Naive thymus-derived CD4-positive, alpha-beta T cell (primary cell): ENCODE measurements around the gene NRG3. TPM values are rescaled to one million over a fixed set of nuclear protein-coding genes. Genes with fewer than 3 reads are reported as not detected.

Experiments used
- ATAC-seq: fragments of 150-1000 bp; cut with Tn5 transposase; 2 replicates; pipeline ENCODE4 v1.10.0; 2021; ENCODE audit warnings: mild to moderate bottlenecking, moderate library complexity
- CTCF ChIA-PET: fragments of 350-600 bp; sonication (Branson Sonifier 250); formaldehyde crosslinking; loops from one replicate; lab custom pipeline; 2021; ENCODE audit warnings: antibody characterized with exemption; lab: Charles Lee
- POLR2A ChIA-PET: fragments of 350-600 bp; sonication (Branson Sonifier 250); formaldehyde crosslinking; loops from one replicate; lab custom pipeline; 2021; ENCODE audit warnings: antibody characterized with exemption, inconsistent platforms; lab: Charles Lee
- DNase-seq, 9 donors: peaks; one replicate each; pipeline versions ENCODE4 v3.0.0 to v3.0.0-alpha.2; 2020 to 2022; ENCODE audit warnings: mixed read lengths in 1 of 9
- H3K27ac ChIP-seq: one replicate; pipeline ENCODE4 v1.7.0; 2013; ENCODE audit warnings: mild to moderate bottlenecking, low read depth, low read length, moderate library complexity
- H3K27me3 ChIP-seq, 2 donors: one replicate each; pipeline ENCODE4 v1.7.0; 2013; ENCODE audit warnings: low read length in 2 of 2, mild to moderate bottlenecking in 2 of 2, moderate library complexity in 2 of 2; ENCODE audit not compliant: control insufficient read depth in 2 of 2, insufficient read depth in 2 of 2
- H3K36me3 ChIP-seq, 3 experiments: 1 replicate in 2 of 3; 2 replicates in 1 of 3; pipeline ENCODE4 v1.7.0; 2013; ENCODE audit warnings: low read length in 3 of 3, mild to moderate bottlenecking in 3 of 3, moderate library complexity in 1 of 3; ENCODE audit not compliant: insufficient read depth in 3 of 3, control insufficient read depth in 2 of 3
- H3K4me1 ChIP-seq, 2 donors: one replicate each; pipeline ENCODE4 v1.7.0; 2013; ENCODE audit warnings: low read length in 2 of 2, mild to moderate bottlenecking in 2 of 2, moderate library complexity in 1 of 2; ENCODE audit not compliant: control insufficient read depth in 2 of 2, insufficient read depth in 2 of 2
- H3K4me3 ChIP-seq: 2 replicates; pipeline ENCODE4 v1.7.0; 2013; ENCODE audit warnings: mild to moderate bottlenecking, low read length
- H3K9me3 ChIP-seq, 3 experiments: 1 replicate in 2 of 3; 2 replicates in 1 of 3; pipeline ENCODE4 v1.7.0; 2013; ENCODE audit warnings: low read length in 3 of 3; ENCODE audit not compliant: control insufficient read depth in 2 of 3
- H3K27ac Mint-ChIP-seq, 9 donors: one replicate each; pipeline ENCODE4 v1.8.0; 2020 to 2022; ENCODE audit warnings: mixed read lengths in 9 of 9, mild to moderate bottlenecking in 8 of 9, moderate library complexity in 5 of 9, inconsistent platforms in 2 of 9
- H3K27me3 Mint-ChIP-seq, 5 donors: one replicate each; pipeline ENCODE4 v1.8.0; 2021 to 2022; ENCODE audit warnings: mixed read lengths in 5 of 5, mild to moderate bottlenecking in 1 of 5
- H3K36me3 Mint-ChIP-seq, 5 donors: one replicate each; pipeline ENCODE4 v1.8.0; 2020 to 2022; ENCODE audit warnings: mixed read lengths in 5 of 5, mild to moderate bottlenecking in 3 of 5, inconsistent platforms in 1 of 5
- H3K4me1 Mint-ChIP-seq, 7 donors: one replicate each; pipeline ENCODE4 v1.8.0; 2020 to 2022; ENCODE audit warnings: mixed read lengths in 7 of 7, mild to moderate bottlenecking in 3 of 7, inconsistent platforms in 1 of 7
- H3K4me3 Mint-ChIP-seq, 10 donors: one replicate each; pipeline ENCODE4 v1.8.0; 2020 to 2022; ENCODE audit warnings: mild to moderate bottlenecking in 10 of 10, mixed read lengths in 10 of 10, moderate library complexity in 6 of 10, inconsistent platforms in 2 of 10
- H3K9me3 Mint-ChIP-seq, 11 donors: one replicate each; pipeline ENCODE4 v1.8.0; 2020 to 2022; ENCODE audit warnings: mixed read lengths in 11 of 11, mild to moderate bottlenecking in 4 of 11, inconsistent platforms in 1 of 11, moderate library complexity in 1 of 11
- intact Hi-C, 2 donors: fragments of 100-400 bp; cut with micrococcal nuclease; formaldehyde crosslinking; loops; one replicate each; pipeline ENCODE4 v1.15.1; 2023
- polyA plus RNA-seq, 2 donors: library from polyadenylated mRNA; unstranded; fragments of 300-500 nt; fragmentation: Illumina TruSeq; gene quantifications; one replicate each; pipeline ENCODE4 v1.2.3, GENCODE V29; 2021
- total RNA-seq, 6 experiments: library from RNA in 5 of 6; stranded (reverse) in 5 of 6; gene quantifications; 1 replicate in 5 of 6; 2 replicates in 1 of 6; pipeline ENCODE4 v1.2.3 and lab custom pipeline; 2021 to 2026

Gene NRG3
- total and polyA plus RNA-seq, 7 experiments from 2014 or later, result not detected

DNA sequence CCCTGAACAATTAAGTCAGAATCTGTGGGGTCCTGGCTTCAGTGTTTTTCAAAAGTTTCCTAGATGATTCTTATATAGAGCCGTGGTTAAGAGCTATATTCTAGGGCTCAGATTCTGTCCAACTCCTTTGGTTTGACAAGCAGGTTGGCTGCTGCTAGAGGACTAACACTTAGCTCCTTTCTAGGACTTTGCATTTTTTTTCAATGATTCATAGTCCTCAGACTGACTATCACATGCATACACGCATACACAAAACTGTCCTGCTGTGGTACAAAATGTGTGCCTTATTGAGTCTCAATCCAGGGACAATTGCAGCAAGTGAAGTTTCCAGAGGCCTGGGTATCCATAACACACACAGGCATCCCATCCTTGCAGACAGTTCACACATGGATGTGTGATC is 392.0 kb downstream of the NRG3 start:
- no peaks in the 10 kb centered on the region for H3K4me1 ChIP-seq
- POLR2A ChIA-PET, result no interaction called here

DNA sequence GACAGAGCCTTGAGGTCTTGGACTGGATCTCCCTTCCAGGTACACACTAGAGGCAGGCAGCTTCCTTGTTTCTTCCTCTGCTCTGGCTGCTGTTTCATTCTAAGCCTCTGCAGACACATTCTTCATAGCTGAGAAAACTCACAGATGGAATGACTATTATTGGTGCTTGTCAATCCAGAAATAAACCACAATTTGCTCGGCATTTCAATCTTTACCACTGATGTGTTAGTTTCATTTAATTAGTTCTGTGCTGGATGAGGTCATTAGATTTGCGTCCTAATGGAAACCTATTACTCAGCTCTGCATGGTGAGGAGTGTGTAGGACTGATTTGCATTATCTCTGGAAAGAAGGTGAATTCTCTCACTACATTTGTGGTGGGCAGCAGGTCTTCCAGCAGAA is 392.5 kb downstream of the NRG3 start:
- H3K4me3 ChIP-seq, result no peak overlapping the region
- Mint-ChIP-seq H3K9me3 (peaks cover 0 to 21% (median 2%) of the 10 kb centered on the region in 11 donors), H3K27ac (no peak overlapping the region), H3K4me3 (no peak overlapping the region), H3K4me1 (no peaks in the 10 kb centered on the region), H3K27me3 (no peaks in the 10 kb centered on the region), H3K36me3 (no peaks in the 10 kb centered on the region)
- H3K27ac ChIP-seq, result no peak overlapping the region
- no peaks in the 10 kb centered on the region for H3K36me3 ChIP-seq
- no peak for DNase-seq
- H3K4me1 ChIP-seq, result no peaks in the 10 kb centered on the region
- ChIA-PET POLR2A (no interaction called here), CTCF (no interaction called here)
- H3K27me3 ChIP-seq, result no peaks in the 10 kb centered on the region
- H3K9me3 ChIP-seq, result no peaks in the 10 kb centered on the region
- no peak for ATAC-seq
- intact Hi-C loops, result no loop called here

More for the DNA sequence above, 392.0 kb downstream of the NRG3 start:
- Histone ChIP-seq H3K4me3 (no peak overlapping the region), H3K36me3 (no peaks in the 10 kb centered on the region), H3K27me3 (no peaks in the 10 kb centered on the region), H3K9me3 (no peaks in the 10 kb centered on the region), H3K27ac (no peak overlapping the region)
- CTCF ChIA-PET, result no interaction called here
- H3K4me1 Mint-ChIP-seq, result no peaks in the 10 kb centered on the region
- no peaks in the 10 kb centered on the region for H3K27me3 Mint-ChIP-seq
- DNase-seq (no peak), ATAC-seq (no peak)
- no peaks in the 10 kb centered on the region for H3K36me3 Mint-ChIP-seq
- H3K9me3 Mint-ChIP-seq, result peaks cover 0 to 21% (median 3%) of the 10 kb centered on the region in 11 donors
- no peak overlapping the region for H3K27ac Mint-ChIP-seq
- no peak overlapping the region for H3K4me3 Mint-ChIP-seq
- intact Hi-C loops, result no loop called here

DNA sequence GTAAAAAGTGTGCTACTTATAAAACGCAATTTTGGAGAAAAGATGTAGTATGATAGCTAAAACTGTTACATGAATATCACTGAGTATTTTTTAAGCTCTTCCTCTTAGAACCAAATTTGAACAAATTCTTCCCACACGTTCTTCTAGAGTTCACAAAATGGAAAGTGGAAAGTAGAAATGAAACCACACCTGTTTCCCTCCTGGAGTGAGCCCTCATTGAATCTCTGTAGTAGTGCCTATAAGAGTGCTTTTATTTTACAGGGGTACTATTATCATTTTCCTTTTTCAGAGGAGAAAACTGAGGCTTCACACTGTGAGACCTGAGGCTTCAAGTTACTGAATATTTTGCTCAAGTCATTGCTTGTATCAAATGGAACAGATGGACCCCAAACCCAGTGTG is 393.0 kb downstream of the NRG3 start:
- intact Hi-C loops, result no loop called here
- CTCF ChIA-PET, result no interaction called here
- no peaks in the 10 kb centered on the region for H3K36me3 Mint-ChIP-seq

DNA sequence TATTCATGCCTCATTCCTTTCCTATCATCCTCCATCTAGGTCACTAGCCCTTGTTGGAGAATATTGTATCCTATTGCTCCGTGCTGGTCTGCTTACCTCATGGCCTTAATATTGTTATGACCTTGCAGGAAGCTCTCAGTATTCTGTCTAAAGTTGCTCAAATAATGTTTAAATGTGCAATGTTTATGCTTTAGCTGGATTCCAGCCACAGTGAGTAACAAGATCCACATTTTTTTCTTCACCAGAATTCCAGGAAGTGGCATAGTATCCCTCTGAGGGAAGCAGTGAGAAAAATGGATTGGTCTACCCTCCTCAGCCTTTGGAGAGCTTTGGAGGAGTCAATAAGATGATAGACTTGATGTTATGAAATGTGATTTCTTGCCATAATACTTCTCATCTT is 402.6 kb downstream of the NRG3 start:
- H3K4me1 ChIP-seq, result no peaks in the 10 kb centered on the region
- Mint-ChIP-seq H3K4me3 (no peak overlapping the region), H3K9me3 (peaks cover 0 to 8% (median 0%) of the 10 kb centered on the region in 11 donors), H3K27ac (no peak overlapping the region), H3K36me3 (peaks cover 0 to 4% (median 0%) of the 10 kb centered on the region in 5 donors), H3K27me3 (no peaks in the 10 kb centered on the region), H3K4me1 (no peaks in the 10 kb centered on the region)
- H3K9me3 ChIP-seq, result no peaks in the 10 kb centered on the region
- H3K4me3 ChIP-seq, result no peak overlapping the region
- CTCF ChIA-PET, result no interaction called here
- intact Hi-C loops, result no loop called here
- no peaks in the 10 kb centered on the region for H3K36me3 ChIP-seq
- ATAC-seq, result no peak
- H3K27ac ChIP-seq, result no peak overlapping the region
- DNase-seq, result no peak
- H3K27me3 ChIP-seq, result no peaks in the 10 kb centered on the region
- POLR2A ChIA-PET, result no interaction called here

More for the DNA sequence above, 393.0 kb downstream of the NRG3 start:
- no peak overlapping the region for H3K4me3 Mint-ChIP-seq
- POLR2A ChIA-PET, result no interaction called here
- Histone ChIP-seq H3K36me3 (no peaks in the 10 kb centered on the region), H3K9me3 (no peaks in the 10 kb centered on the region), H3K27me3 (no peaks in the 10 kb centered on the region), H3K27ac (no peak overlapping the region), H3K4me3 (no peak overlapping the region), H3K4me1 (no peaks in the 10 kb centered on the region)
- H3K27me3 Mint-ChIP-seq, result no peaks in the 10 kb centered on the region
- H3K27ac Mint-ChIP-seq, result no peak overlapping the region
- H3K9me3 Mint-ChIP-seq, result peaks cover 0 to 23% (median 2%) of the 10 kb centered on the region in 11 donors
- no peaks in the 10 kb centered on the region for H3K4me1 Mint-ChIP-seq
- DNase-seq (no peak), ATAC-seq (no peak)

DNA sequence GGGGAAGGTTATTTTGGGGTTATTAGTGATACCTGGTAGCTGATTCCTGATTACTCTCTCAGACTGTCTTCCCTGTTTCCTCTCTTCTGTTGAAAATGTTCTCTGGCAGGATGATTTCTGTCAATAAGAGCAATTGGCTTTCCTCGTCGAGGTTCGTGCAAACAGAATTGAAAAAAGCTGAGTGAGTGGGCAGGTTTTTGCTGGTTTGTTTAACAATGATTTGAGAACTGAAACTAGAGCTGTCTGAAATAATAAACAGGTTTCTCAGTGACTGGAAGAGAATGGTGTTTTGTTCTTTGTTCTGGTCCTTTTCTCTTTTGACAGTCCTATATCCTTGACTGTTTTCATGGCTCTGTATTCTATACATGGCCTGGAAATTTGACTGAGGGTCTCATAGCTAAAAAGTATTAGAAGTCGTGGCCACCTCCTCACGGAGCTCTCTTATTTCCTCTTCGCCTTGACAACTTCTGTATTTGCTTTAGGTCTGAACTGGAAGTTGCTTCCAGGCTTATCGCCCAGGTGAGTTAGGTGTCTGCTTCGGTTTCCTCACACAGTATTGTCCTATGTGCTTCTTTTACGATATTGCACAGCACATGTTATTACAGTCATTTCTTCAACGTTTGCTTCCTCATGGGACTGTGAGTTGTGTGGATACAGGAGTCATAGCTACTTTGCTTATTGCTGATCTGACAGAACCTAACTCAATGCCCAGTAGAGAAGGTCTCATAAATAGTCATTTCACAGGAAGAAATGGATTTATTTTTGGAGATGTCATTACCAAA is 403.6 kb downstream of the NRG3 start:
- no peaks in the 10 kb centered on the region for H3K27me3 ChIP-seq
- H3K27ac Mint-ChIP-seq, result no peak overlapping the region
- CTCF ChIA-PET, result interaction anchor here (0.7 kb wide), 1 partner anchor 109 kb away, joined by 3 read pairs; no protein-coding TSS in a partner anchor
- H3K9me3 ChIP-seq, result no peaks in the 10 kb centered on the region
- no peak for ATAC-seq
- POLR2A ChIA-PET, result no interaction called here
- no peak overlapping the region for H3K27ac ChIP-seq
- no peak overlapping the region for H3K4me3 ChIP-seq
- no peaks in the 10 kb centered on the region for H3K4me1 ChIP-seq
- intact Hi-C loops, result no loop called here
- H3K36me3 ChIP-seq, result no peaks in the 10 kb centered on the region
- peaks cover 0 to 4% (median 0%) of the 10 kb centered on the region in 5 donors for H3K36me3 Mint-ChIP-seq
- H3K4me1 Mint-ChIP-seq, result no peaks in the 10 kb centered on the region
- H3K4me3 Mint-ChIP-seq, result no peak overlapping the region
- H3K27me3 Mint-ChIP-seq, result no peaks in the 10 kb centered on the region
- peaks cover 0 to 5% (median 0%) of the 10 kb centered on the region in 11 donors for H3K9me3 Mint-ChIP-seq
- no peak for DNase-seq

DNA sequence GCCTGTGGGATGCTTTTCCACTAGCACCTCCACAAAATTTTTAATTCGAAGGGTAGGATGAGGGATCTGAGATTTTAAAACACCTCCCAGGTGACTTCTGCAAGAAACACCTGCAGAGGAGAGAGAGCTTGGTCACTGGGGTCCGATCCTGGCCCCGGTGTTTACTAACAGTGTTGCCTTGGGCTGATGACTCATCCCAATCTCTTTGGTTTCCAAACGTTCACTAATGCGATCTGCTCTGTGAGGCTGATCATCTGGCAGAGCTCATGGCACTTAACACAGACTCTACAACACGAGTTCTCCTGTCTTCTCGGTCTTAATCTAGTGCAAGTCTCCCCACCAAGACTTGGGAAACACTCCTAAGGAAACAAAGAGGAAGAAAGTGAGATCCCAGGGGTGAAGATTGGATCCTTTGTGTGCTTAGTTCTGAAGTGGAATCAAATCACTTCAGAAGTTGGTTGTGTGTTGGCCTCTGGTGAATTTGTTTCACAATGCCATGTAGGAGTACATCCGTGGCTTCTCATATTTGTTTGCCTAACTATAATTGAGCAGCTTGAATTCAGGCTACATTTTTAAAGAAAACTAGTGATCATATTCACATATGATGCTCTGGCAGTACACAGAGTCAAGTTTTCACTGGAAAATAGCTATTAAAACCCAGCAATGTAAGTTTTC is 407.9 kb downstream of the NRG3 start:
- ATAC-seq (no peak), DNase-seq (no peak)
- no peak overlapping the region for H3K4me3 ChIP-seq
- H3K36me3 Mint-ChIP-seq, result peaks cover 0 to 4% (median 0%) of the 10 kb centered on the region in 5 donors
- H3K4me1 ChIP-seq, result no peaks in the 10 kb centered on the region
- POLR2A ChIA-PET, result no interaction called here
- H3K27ac Mint-ChIP-seq, result no peak overlapping the region
- H3K36me3 ChIP-seq, result no peaks in the 10 kb centered on the region
- H3K27me3 ChIP-seq, result no peaks in the 10 kb centered on the region
- CTCF ChIA-PET, result no interaction called here
- no peaks in the 10 kb centered on the region for H3K27me3 Mint-ChIP-seq
- H3K4me3 Mint-ChIP-seq, result no peak overlapping the region
- H3K27ac ChIP-seq, result no peak overlapping the region
- H3K9me3 Mint-ChIP-seq, result peaks cover 0 to 11% (median 0%) of the 10 kb centered on the region in 11 donors
- no peaks in the 10 kb centered on the region for H3K4me1 Mint-ChIP-seq
- no peaks in the 10 kb centered on the region for H3K9me3 ChIP-seq
- intact Hi-C loops, result no loop called here
